WERI-Rb-1 (cell line): Measurements from ENCODE around the gene MPPE1.

ENCODE experiments used
- DNase-seq: peaks from one replicate; pipeline ENCODE4 v3.0.0-alpha.2; 2020
- H3K27ac ChIP-seq: fragments of 250-450 bp; sonication (Bioruptor Pico); 2 replicates; pipeline ENCODE4 v1.5.1; 2020; ENCODE audit warnings: mild to moderate bottlenecking, moderate library complexity
- H3K27me3 ChIP-seq: fragments of 250-450 bp; sonication (Bioruptor Pico); 2 replicates; pipeline ENCODE4 v1.5.1; 2021; ENCODE audit warnings: mild to moderate bottlenecking, low read depth, moderate library complexity; ENCODE audit not compliant: insufficient read depth, severe bottlenecking
- H3K36me3 ChIP-seq: fragments of 250-450 bp; sonication (Bioruptor Pico); 2 replicates; pipeline ENCODE4 v1.5.1; 2020; ENCODE audit warnings: mild to moderate bottlenecking, moderate library complexity
- H3K4me3 ChIP-seq: 2 replicates; pipeline ENCODE4 v1.5.1; 2011; ENCODE audit warnings: low read depth, mild to moderate bottlenecking, control low read depth, low read length
- H3K9me3 ChIP-seq: fragments of 250-450 bp; sonication (Bioruptor Pico); 2 replicates; pipeline ENCODE4 v1.5.1; 2021; ENCODE audit warnings: mild to moderate bottlenecking, moderate library complexity; ENCODE audit not compliant: severe bottlenecking
- TF ChIP-seq, protein P1 (sequence below): IDR thresholded peaks from 2 replicates; pipeline ENCODE4 v1.5.1; 2011; ENCODE audit warnings: low read depth, mild to moderate bottlenecking, control low read depth, inconsistent platforms, low read length

Gene MPPE1

GRCh38 chr18:11865071-11865470 lies 43.0 kb downstream of the MPPE1 start:
- TF ChIP-seq, protein P1, sequence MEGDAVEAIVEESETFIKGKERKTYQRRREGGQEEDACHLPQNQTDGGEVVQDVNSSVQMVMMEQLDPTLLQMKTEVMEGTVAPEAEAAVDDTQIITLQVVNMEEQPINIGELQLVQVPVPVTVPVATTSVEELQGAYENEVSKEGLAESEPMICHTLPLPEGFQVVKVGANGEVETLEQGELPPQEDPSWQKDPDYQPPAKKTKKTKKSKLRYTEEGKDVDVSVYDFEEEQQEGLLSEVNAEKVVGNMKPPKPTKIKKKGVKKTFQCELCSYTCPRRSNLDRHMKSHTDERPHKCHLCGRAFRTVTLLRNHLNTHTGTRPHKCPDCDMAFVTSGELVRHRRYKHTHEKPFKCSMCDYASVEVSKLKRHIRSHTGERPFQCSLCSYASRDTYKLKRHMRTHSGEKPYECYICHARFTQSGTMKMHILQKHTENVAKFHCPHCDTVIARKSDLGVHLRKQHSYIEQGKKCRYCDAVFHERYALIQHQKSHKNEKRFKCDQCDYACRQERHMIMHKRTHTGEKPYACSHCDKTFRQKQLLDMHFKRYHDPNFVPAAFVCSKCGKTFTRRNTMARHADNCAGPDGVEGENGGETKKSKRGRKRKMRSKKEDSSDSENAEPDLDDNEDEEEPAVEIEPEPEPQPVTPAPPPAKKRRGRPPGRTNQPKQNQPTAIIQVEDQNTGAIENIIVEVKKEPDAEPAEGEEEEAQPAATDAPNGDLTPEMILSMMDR, result no peak
- Histone ChIP-seq H3K9me3 (no peaks in the 10 kb centered on the region), H3K27ac (no peak overlapping the region), H3K27me3 (no peaks in the 10 kb centered on the region), H3K36me3 (no peaks in the 10 kb centered on the region), H3K4me3 (no peak overlapping the region)
- DNase-seq, result no peak

- H3K27ac ChIP-seq, result no peak overlapping the region
- H3K4me3 ChIP-seq, result no peak overlapping the region
- no peaks in the 10 kb centered on the region for H3K9me3 ChIP-seq
- H3K36me3 ChIP-seq, result no peaks in the 10 kb centered on the region
- no peaks in the 10 kb centered on the region for H3K27me3 ChIP-seq
- no peak for DNase-seq
- TF ChIP-seq, protein P1, result no peak
Measured at GRCh38 chr18:11864471-11864870, 43.6 kb downstream of the MPPE1 start.

DNA sequence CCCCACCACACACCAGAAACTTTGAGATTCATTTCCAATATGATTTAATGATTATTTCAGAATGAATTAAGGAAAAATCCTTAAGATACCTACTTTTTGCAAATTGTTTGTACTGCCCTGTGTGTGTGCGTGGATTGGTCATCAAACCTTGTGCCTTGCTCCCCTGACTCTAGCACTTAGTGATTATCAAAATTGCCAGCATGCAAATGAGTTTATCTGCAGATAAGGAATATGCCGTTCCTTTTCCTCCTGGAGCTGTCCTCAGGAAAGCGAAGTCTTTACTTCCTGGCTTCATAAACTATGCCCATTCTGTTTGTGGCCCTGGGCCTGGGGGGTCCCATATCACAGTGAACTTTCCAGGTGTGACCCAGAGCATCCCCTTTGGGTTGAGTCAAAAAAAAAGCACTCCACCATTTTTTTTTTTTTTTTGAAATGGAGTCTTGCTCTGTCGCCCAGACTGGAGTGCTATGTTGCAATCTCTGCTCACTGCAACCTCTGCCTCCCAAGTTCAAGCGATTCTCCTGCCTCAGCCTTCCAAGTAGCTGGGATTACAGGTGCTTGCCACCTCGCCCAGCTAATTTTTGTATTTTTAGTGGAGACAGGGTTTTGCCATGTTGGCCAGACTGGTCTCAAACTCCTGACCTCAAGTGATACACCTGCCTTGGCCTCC lies 45.5 kb downstream of the MPPE1 start:
- Histone ChIP-seq H3K36me3 (no peaks in the 10 kb centered on the region), H3K27ac (no peak overlapping the region), H3K9me3 (no peaks in the 10 kb centered on the region), H3K4me3 (no peak overlapping the region), H3K27me3 (no peaks in the 10 kb centered on the region)
- no peak for DNase-seq
- TF ChIP-seq, protein P1, result no peak

DNA sequence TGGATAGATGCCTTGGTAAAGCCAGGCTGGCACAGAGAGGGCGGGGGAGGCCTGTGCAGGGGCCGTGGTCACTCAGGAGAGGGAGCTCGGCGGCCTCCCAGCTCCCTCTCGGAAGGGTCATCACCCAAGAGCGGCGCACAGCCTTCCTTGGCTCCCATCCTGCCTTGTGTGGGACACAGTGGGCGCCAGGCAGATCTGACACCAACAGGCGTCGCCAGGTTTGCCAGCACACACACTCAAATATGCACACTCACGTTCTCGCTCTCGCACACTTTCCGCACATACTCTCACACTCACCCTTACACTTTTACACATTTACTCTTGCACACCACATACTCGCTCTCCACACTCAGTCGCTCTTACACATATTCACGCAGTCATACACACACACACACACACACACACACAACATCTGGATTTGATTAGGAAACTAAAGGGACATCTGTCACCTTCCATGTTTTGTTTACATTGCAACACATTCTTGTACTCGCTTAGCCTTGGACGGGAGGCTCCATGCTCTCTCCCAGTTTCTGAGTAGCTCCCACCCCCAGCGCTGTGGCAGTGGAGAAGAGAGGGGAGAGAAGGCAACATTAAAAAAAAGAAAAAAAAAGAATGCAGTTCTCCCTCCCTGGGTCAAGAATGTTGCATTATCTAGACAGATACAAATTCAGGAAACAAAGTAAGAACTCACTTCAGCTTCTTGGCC lies 46.4 kb downstream of the MPPE1 start:
- Histone ChIP-seq H3K4me3 (no peak overlapping the region), H3K27ac (no peak overlapping the region), H3K9me3 (no peaks in the 10 kb centered on the region), H3K27me3 (no peaks in the 10 kb centered on the region), H3K36me3 (no peaks in the 10 kb centered on the region)
- TF ChIP-seq, protein P1, result no peak
- DNase-seq, result no peak

GRCh38 chr18:11860594-11861450 lies 47.3 kb downstream of the MPPE1 start:
- DNase-seq, result no peak
- Histone ChIP-seq H3K36me3 (no peaks in the 10 kb centered on the region), H3K27ac (no peak overlapping the region), H3K4me3 (no peak overlapping the region), H3K27me3 (no peaks in the 10 kb centered on the region), H3K9me3 (no peaks in the 10 kb centered on the region)
- TF ChIP-seq, protein P1, result no peak
